SIG-M5 treated with dmso at 0.1 percent for 504 hours (cell line): ENCODE data around the gene RPTOR.

Experiments used
- DNase-seq: peaks from one replicate; lab custom pipeline; 2025; ENCODE audit not compliant: unreplicated experiment; lab: John Stamatoyannopoulos, UW

RPTOR gene

GRCh38 chr17:80886641-80887573 lies 342.3 kb downstream of the RPTOR start:
- DNase-seq: no peak

GRCh38 chr17:80887639-80888175 lies 343.1 kb downstream of the RPTOR start:
- no peak for DNase-seq

- no peak for DNase-seq
These were observed 343.9 kb downstream of the RPTOR start for GRCh38 chr17:80888276-80889160.

- no peak for DNase-seq
These were observed 344.9 kb downstream of the RPTOR start for GRCh38 chr17:80889231-80890195.

GRCh38 chr17:80890196-80890920 lies 345.7 kb downstream of the RPTOR start:
- DNase-seq: no peak

GRCh38 chr17:80890921-80891396 lies 346.3 kb downstream of the RPTOR start:
- DNase-seq: no peak

- DNase-seq: peak; percentile 97
These were observed 346.9 kb downstream of the RPTOR start for GRCh38 chr17:80891397-80892018.

GRCh38 chr17:80892019-80892855 lies 347.6 kb downstream of the RPTOR start:
- peak; percentile 97 for DNase-seq

- no peak for DNase-seq
These were observed 348.4 kb downstream of the RPTOR start for GRCh38 chr17:80892900-80893603.

GRCh38 chr17:80893604-80894438 lies 349.2 kb downstream of the RPTOR start:
- no peak for DNase-seq

- no peak for DNase-seq
These were observed 349.7 kb downstream of the RPTOR start for GRCh38 chr17:80894439-80894721.

GRCh38 chr17:80894726-80895125 lies 350.1 kb downstream of the RPTOR start:
- no peak for DNase-seq

GRCh38 chr17:80895366-80895765 lies 350.7 kb downstream of the RPTOR start:
- no peak for DNase-seq

GRCh38 chr17:80898716-80899115 lies 354.1 kb downstream of the RPTOR start:
- DNase-seq: no peak

- no peak for DNase-seq
These were observed 355.0 kb downstream of the RPTOR start for GRCh38 chr17:80899402-80900268.

GRCh38 chr17:80901319-80901718 lies 356.7 kb downstream of the RPTOR start:
- no peak for DNase-seq
